ENCODE measurements around the gene PKP3. TPM values are rescaled to one million over a fixed set of nuclear protein-coding genes. Genes with fewer than 3 reads are reported as not detected.
"Not testable (repeated sequence)": the region's sequence is repeated elsewhere in the genome, so short reads cannot be mapped to it uniquely, and the experiment has no call there.

PKP3 gene
- polyA plus RNA-seq, 5 donors, result 9.5 to 17.4 (median 13.3) TPM

GRCh38 chr11:425301-425700, 31.3 kb downstream of the PKP3 start:
- no peak for DNase-seq

- no peak for DNase-seq
Observed at GRCh38 chr11:426851-427250, 32.8 kb downstream of the PKP3 start.

GRCh38 chr11:428295-428694, 34.3 kb downstream of the PKP3 start:
- no peak for DNase-seq

- no peak for DNase-seq
Observed at GRCh38 chr11:429391-429790, 35.4 kb downstream of the PKP3 start.

- no peak for DNase-seq
Observed at GRCh38 chr11:429931-430456, 36.0 kb downstream of the PKP3 start.

GRCh38 chr11:431921-432320, 37.9 kb downstream of the PKP3 start:
- no peak for DNase-seq

GRCh38 chr11:432501-433100, 38.6 kb downstream of the PKP3 start:
- no peak for DNase-seq

- DNase-seq, result no peak
Observed at GRCh38 chr11:433111-433510, 39.1 kb downstream of the PKP3 start.

GRCh38 chr11:433641-434040, 39.6 kb downstream of the PKP3 start:
- no peak for DNase-seq

GRCh38 chr11:434496-434895, 40.5 kb downstream of the PKP3 start:
- no peak for DNase-seq

GRCh38 chr11:434999-435740, 41.2 kb downstream of the PKP3 start:
- DNase-seq, result not testable (repeated sequence)

GRCh38 chr11:437228-437870, 43.3 kb downstream of the PKP3 start:
- DNase-seq, result no peak

GRCh38 chr11:438101-438844, 44.3 kb downstream of the PKP3 start:
- no peak for DNase-seq

- no peak for DNase-seq
Observed at GRCh38 chr11:439315-440064, 45.5 kb downstream of the PKP3 start.

GRCh38 chr11:440065-441042, 46.3 kb downstream of the PKP3 start:
- no peak for DNase-seq

GRCh38 chr11:441043-441417, 47.0 kb downstream of the PKP3 start:
- no peak for DNase-seq

- peak in 1 of 2 donors; percentile 21 for DNase-seq
Observed at GRCh38 chr11:441418-442274, 47.6 kb downstream of the PKP3 start, which contains the start of gene ANO9. Gene ANO9, minus strand, starts transcription at chr11:442011. Its CDS starts 85 bp downstream, at chr11:441926.

- no peak for DNase-seq
Observed at GRCh38 chr11:442611-443081, 48.6 kb downstream of the PKP3 start.
